ENCODE measurements around the gene FBXO21. TPM values are rescaled to one million over a fixed set of nuclear protein-coding genes. Genes with fewer than 3 reads are reported as not detected.

Gene FBXO21
- total and polyA plus RNA-seq, 2 of the 4 experiments (the other 2 are of a cell fraction) = 43.6 to 56.6 TPM

DNA sequence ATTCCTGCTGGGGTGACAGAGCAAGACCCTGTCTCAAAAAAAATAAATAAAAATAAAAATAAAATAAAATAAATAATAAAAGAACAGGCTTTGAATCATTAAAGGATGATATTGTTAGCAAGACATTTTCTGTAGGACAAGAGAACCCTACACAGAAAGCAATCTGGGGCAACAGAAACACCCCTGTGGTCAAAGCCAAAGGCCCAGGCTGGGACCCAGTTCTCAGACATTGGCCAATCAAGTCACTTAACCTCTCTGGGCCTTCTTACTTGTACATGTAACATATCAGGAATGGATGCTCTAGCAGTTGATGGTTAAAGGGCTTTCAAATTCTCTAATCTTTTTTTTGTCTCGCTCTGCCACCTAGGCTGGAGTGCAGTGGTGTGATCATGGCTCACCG lies 55.5 kb downstream of the FBXO21 start:
- in situ Hi-C loops (cut with MboI; ENCODE audit: low sequenced_read_pairs) (no loop called here), intact Hi-C loops (cut with micrococcal nuclease) (no loop called here), dilution Hi-C loops (cut with HindIII; ENCODE audit: low sequenced_read_pairs, unreplicated experiment) (no loop called here)
- Histone ChIP-seq H2BK120ac (ENCODE audit: low read depth, low read length) (no peak overlapping the region), H3K4me2 (ENCODE audit: low read depth, low read length) (no peak overlapping the region), H3K23ac (ENCODE audit: low read depth, low read length) (no peak overlapping the region), H4K8ac (ENCODE audit: low read depth in 2 of 2, low read length in 2 of 2) (no peak overlapping the region), H2AK9ac (replicated peaks; ENCODE audit: low read depth, low read length, poor library complexity) (no peak overlapping the region), H3K4me1 (ENCODE audit: control insufficient read depth, insufficient read depth, low read length) (no peaks in the 10 kb centered on the region), H3K36me3 (ENCODE audit: control insufficient read depth, insufficient read depth, low read length) (no peaks in the 10 kb centered on the region), H2BK5ac (ENCODE audit: low read depth, low read length, poor library complexity, severe bottlenecking) (no peak overlapping the region), H4K20me1 (ENCODE audit: insufficient read depth, low read length) (no peaks in the 10 kb centered on the region), H2BK20ac (ENCODE audit: low read depth, low read length) (no peak overlapping the region), H3K18ac (ENCODE audit: low read depth, low read length) (no peak overlapping the region), H3K9me1 (ENCODE audit: insufficient read depth, low read length) (no peaks in the 10 kb centered on the region), H3K56ac (ENCODE audit: extremely low read depth, insufficient read depth, low read length) (no peak overlapping the region), H3K9ac (ENCODE audit: low read depth, low read length) (no peak overlapping the region), H3K14ac (replicated peaks; ENCODE audit: low read depth, low read length) (no peak overlapping the region), H2AK5ac (ENCODE audit: low read depth, low read length) (no peak overlapping the region), H3K4me3 (ENCODE audit: insufficient read depth, low read depth, low read length) (no peak overlapping the region), H3K79me1 (ENCODE audit: low read depth in 1 of 2, low read length in 2 of 2) (no peaks in the 10 kb centered on the region), H4K5ac (ENCODE audit: low read depth, low read length) (no peak overlapping the region), H2AFZ (replicated peaks; ENCODE audit: low read length, poor library complexity) (no peak overlapping the region), H3K4ac (ENCODE audit: low read depth, low read length) (no peak overlapping the region), H4K91ac (ENCODE audit: insufficient read depth, low read depth, low read length) (no peak overlapping the region), H2BK15ac (ENCODE audit: low read depth, low read length) (no peak overlapping the region), H3K9me3 (ENCODE audit: control insufficient read depth, insufficient read depth, low read length) (no peaks in the 10 kb centered on the region), H3K27me3 (ENCODE audit: control insufficient read depth, insufficient read depth, low read length) (no peaks in the 10 kb centered on the region; the same call in 1 of the 2 replicates), H3K27ac (ENCODE audit: insufficient read depth, low read length) (no peak overlapping the region)
- ATAC-seq (ENCODE audit: low read depth) = no peak
- TF ChIP-seq NFE2L2 (IDR thresholded peaks at IDR 0.05; ENCODE audit: low read depth, low read length) = no peak
- TF ChIP-seq, protein P1, sequence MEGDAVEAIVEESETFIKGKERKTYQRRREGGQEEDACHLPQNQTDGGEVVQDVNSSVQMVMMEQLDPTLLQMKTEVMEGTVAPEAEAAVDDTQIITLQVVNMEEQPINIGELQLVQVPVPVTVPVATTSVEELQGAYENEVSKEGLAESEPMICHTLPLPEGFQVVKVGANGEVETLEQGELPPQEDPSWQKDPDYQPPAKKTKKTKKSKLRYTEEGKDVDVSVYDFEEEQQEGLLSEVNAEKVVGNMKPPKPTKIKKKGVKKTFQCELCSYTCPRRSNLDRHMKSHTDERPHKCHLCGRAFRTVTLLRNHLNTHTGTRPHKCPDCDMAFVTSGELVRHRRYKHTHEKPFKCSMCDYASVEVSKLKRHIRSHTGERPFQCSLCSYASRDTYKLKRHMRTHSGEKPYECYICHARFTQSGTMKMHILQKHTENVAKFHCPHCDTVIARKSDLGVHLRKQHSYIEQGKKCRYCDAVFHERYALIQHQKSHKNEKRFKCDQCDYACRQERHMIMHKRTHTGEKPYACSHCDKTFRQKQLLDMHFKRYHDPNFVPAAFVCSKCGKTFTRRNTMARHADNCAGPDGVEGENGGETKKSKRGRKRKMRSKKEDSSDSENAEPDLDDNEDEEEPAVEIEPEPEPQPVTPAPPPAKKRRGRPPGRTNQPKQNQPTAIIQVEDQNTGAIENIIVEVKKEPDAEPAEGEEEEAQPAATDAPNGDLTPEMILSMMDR (conservative IDR thresholded peaks at IDR 0.05; ENCODE audit: low read depth, low read length) = no peak
- TF ChIP-seq SMC3 (IDR thresholded peaks at IDR 0.05; ENCODE audit: low read depth, low read length) = no peak
- POLR2A ChIA-PET (ENCODE audit: unreplicated experiment) = interaction anchor here (0.6 kb wide), 1 partner anchor 533 kb away, joined by 3 read pairs; no protein-coding TSS in a partner anchor
- WGBS, 2 experiments (ENCODE audit: extremely low coverage in 2 of 2, insufficient read length in 1 of 2) = no CpG with 5 or more reads among the region's 2 CpGs
- no peak for DNase-seq
- BruUV-seq (replicated peaks) = no TSS peak
- CTCF ChIA-PET = interaction anchor here (1.0 kb wide), 1 partner anchor 11 kb away, joined by 3 read pairs; no protein-coding TSS in a partner anchor
